Fibroblast of the aortic adventitia (primary cell): ENCODE results near the gene NINJ2. TPM values are rescaled to one million over a fixed set of nuclear protein-coding genes. Genes with fewer than 3 reads are reported as not detected.

Experiments used
- DNase-seq: peaks from one replicate; pipeline ENCODE4 v3.0.0-alpha.2; 2010; ENCODE audit warnings: low read depth
- H3K4me3 ChIP-seq: 2 replicates; pipeline ENCODE4 v1.5.1; 2011; ENCODE audit warnings: low read depth, mild to moderate bottlenecking, control low read depth, low read length, moderate library complexity
- total RNA-seq: library from RNA; depleted of rRNA; stranded (reverse); fragments of >200 nt; gene quantifications from 2 replicates; pipeline ENCODE4 v1.2.3, GENCODE V29; 2012; ENCODE audit warnings: low replicate concordance
- TF ChIP-seq, protein P1 (sequence below): IDR thresholded peaks from 2 replicates; pipeline ENCODE4 v1.5.1; 2011; ENCODE audit warnings: mild to moderate bottlenecking, low read length, control low read depth, inconsistent platforms; ENCODE audit not compliant: insufficient read depth

NINJ2 gene
- total RNA-seq, 1 donor: 0.45 TPM

DNA sequence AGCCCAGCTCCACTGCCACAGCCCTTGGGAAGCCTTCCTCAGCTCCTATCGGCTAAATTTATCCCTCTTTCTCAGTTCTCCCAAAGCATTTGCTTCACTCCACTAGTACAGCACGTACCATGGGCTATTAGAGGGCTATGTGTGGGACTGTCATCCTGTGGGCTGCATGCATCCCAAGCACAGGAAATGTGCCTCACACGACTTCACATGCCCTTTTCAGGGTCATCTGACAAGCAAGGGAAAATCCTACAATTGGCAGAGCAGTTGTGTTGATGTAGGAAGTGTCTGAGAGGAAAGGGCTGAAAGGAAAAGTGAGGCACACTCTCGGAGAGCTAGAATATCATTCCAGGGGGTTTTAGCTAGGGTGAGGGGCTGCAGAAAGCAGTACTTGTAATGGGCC, 47.6 kb downstream of the NINJ2 start:
- TF ChIP-seq, protein P1, sequence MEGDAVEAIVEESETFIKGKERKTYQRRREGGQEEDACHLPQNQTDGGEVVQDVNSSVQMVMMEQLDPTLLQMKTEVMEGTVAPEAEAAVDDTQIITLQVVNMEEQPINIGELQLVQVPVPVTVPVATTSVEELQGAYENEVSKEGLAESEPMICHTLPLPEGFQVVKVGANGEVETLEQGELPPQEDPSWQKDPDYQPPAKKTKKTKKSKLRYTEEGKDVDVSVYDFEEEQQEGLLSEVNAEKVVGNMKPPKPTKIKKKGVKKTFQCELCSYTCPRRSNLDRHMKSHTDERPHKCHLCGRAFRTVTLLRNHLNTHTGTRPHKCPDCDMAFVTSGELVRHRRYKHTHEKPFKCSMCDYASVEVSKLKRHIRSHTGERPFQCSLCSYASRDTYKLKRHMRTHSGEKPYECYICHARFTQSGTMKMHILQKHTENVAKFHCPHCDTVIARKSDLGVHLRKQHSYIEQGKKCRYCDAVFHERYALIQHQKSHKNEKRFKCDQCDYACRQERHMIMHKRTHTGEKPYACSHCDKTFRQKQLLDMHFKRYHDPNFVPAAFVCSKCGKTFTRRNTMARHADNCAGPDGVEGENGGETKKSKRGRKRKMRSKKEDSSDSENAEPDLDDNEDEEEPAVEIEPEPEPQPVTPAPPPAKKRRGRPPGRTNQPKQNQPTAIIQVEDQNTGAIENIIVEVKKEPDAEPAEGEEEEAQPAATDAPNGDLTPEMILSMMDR: no peak
- H3K4me3 ChIP-seq: no peak overlapping the region
- no peak for DNase-seq

DNA sequence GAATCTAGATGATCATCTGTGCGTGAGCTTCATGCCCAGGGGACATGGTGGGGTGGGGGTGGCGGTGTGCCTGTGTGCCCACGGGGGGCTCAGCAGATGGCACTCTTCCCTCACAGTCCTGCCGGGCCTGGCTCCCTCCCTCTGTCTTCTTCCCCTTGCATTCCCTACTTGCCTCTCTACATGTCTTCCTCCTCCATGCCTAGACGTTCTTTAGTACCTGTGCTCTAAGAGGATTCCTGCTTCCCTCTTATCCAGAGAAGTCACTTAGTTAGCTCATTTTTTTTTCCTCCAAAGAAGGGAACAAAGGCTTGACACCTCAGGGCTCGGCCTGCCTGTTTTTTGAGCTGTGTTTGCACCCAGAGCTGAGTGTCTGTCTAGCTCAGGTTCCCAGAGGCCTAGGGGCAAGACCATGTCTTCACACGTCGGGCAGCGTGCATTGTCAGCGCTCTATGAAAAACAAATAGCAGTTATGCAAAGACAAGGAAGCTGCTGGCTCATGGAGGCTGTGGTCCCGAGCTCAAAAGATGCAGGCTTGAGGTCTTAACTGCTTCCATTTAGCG, 48.8 kb downstream of the NINJ2 start:
- peak; percentile 14 for DNase-seq
- no peak overlapping the region for H3K4me3 ChIP-seq
- TF ChIP-seq, protein P1: no peak

DNA sequence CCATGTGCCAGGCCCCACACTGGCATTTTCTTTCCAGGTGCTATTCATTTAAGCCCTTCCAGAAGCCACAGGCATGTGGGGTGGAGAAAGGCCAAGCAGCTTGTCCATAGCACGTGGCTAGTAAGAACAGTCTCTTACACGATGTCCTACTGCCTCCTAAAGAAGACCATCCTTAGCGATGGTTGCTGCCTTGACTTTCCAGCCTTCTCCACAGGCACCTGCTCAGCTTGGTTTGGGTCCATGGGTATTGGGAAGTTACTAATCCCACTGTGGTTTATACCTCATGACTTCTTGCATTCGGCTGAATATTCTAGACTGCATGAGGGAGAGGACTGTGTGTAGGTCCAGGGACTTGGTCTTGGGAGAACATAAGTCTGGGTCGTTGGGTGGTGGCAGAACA, 49.2 kb downstream of the NINJ2 start:
- DNase-seq: no peak
- TF ChIP-seq, protein P1: no peak
- H3K4me3 ChIP-seq: no peak overlapping the region

DNA sequence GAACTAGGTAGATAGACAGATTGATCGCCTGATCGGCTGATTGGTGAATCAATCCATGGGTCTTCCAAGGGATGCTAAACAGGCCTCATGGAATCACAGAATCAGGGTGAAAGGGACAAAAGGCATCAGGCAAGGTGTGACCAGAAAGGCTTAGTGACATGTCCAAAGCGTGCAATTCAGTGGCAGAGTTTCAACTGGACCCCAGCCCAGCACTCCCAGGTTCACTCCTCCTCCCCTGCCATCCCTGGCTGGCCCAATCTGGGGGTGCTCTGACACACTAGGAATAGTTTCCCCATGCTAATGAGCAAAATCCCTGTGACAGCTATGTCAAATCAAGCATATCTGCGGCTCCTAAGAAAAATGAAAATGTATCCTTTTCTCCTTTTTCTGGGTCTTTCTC, 50.4 kb downstream of the NINJ2 start:
- no peak overlapping the region for H3K4me3 ChIP-seq
- DNase-seq: no peak
- TF ChIP-seq, protein P1: no peak

DNA sequence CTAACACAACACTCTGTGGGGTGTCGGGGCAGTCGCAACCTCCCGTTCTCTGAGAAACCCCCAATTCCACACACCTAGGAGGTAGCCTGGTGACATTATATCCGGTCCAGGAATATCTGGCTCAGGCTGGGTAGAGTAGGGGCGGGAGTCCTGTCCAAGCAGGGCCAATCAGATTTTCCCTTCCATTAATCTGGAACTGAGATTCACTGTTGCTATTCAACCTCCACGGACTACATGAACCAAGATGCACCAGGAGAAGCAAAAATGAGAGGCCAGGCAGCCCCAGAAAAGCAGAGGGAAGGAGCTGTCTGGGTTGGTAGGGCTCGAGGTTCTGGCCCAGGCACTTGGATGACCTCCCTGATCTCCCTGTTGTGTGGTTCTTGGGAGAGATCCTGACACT, 51.0 kb downstream of the NINJ2 start:
- DNase-seq: no peak
- TF ChIP-seq, protein P1: no peak
- no peak overlapping the region for H3K4me3 ChIP-seq

DNA sequence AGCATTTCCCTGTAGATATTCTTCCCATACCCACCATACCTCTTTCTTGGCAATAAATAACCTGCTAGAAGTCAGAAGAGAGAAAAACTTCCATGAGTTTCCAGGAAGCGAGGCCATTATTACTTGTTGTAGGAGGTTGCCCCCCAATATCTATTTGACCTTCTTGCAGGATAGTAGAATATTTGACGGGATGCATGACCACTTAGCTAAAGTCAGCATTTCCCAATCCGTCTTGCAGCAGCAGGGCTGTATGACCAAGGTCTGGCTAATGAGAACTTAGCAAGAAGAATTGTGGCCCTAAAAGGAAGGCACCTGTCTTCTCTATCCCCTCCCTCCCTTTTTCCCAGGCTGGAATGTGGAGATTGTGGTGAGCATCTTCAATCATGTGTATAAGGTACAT, 51.5 kb downstream of the NINJ2 start:
- TF ChIP-seq, protein P1: no peak
- H3K4me3 ChIP-seq: no peak overlapping the region
- no peak for DNase-seq

DNA sequence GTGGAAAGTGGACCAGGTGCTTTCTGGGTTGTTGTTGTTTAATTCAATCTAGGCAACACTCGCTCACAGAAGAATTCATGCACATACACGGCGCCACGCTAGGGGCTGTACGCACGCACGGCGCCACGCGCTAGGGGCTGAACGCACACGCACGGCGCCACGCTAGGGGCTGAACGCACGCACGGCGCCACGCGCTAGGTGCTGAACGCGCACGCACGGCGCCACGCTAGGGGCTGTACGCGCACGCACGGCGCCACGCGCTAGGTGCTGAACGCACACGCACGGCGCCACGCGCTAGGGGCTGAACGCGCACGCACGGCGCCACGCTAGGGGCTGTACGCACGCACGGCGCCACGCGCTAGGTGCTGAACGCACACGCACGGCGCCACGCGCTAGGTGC, 54.3 kb downstream of the NINJ2 start:
- TF ChIP-seq, protein P1: no peak
- no peak for DNase-seq
- H3K4me3 ChIP-seq: no peak overlapping the region
